HUDEP-2 (cell line): Measurements from ENCODE around the gene AKAP7.
A peak's percentile ranks its signal among the peaks of the same experiment; 100 is the strongest.
"Not testable (repeated sequence)": the region's sequence is repeated elsewhere in the genome, so short reads cannot be mapped to it uniquely, and the experiment has no call there.

ENCODE experiments used
- DNase-seq, 76 experiments: peaks; one replicate each; lab custom pipeline; 2025; ENCODE audit not compliant: unreplicated experiment in 76 of 76; lab: John Stamatoyannopoulos, UW

Gene AKAP7

DNA sequence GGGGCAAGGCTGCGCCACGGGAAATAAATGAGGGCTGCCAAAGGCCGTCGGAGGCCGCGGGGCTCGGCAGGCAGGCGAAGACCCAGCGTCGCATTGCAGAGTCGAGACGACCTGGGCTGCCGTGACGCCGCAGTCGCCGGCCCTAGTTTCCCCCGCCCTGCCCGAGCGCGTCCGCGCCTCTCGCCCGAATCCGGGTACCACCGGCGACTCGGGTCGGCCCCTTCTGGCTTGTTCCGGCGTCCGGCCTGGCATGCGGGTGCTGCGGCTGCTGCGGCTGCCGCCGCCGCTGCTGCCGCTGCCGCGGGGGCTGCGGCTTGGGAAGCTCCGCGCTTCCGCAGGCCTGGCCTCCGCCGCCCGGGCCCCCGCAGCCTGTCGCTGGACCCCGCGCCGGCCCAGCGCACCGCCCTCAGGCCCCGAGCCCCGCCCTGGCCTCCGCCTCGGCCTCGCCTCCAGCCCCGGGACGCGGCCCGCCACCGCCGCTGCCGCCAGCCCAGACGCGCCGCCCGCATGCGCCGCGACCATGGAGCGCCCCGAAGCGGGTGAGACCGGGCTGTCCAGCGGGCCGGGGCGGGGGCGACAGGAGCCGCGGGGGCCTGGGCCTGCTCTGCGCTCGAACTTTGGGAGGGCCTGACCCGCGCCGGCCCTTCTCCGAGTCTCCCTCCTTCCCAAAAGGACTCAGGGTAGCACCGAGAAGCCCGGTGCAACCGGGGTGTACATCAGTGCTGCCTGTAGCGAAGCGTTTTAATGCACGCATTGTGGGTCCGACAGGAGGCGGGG lies at the start of gene AKAP7:
AKAP7 (plus strand) TSS at position 224 of the 777 bp plus-strand sequence; CDS start at position 521, 297 bp downstream.
- DNase-seq = peak in 8 of 76 experiments; percentile 6 to 17 (median 8)

- not testable (repeated sequence) for DNase-seq
Measured at GRCh38 chr6:131090339-131090738, 44.9 kb upstream of the AKAP7 start.

GRCh38 chr6:131091944-131092343 lies 43.3 kb upstream of the AKAP7 start:
- DNase-seq = not testable (repeated sequence)

GRCh38 chr6:131093334-131093733 lies 41.9 kb upstream of the AKAP7 start:
- no peak for DNase-seq

DNA sequence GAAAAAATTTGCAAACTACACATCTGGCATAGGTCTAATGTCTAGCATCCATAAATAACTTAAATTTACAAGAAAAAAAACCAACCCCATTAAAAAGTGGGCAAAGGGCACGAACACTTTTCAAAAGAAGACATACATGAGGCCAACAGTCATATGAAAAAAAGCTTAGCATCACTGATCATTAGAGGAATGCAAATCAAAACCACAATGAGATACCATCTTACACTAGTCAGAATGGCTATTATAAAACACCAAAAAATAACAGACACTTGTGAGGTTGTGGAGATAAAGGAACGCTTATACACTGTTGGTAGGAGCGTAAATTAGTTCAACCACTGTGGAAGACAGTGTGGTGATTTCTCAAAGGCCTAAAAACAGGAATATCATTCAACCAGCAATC lies 38.5 kb upstream of the AKAP7 start:
- no peak for DNase-seq

DNA sequence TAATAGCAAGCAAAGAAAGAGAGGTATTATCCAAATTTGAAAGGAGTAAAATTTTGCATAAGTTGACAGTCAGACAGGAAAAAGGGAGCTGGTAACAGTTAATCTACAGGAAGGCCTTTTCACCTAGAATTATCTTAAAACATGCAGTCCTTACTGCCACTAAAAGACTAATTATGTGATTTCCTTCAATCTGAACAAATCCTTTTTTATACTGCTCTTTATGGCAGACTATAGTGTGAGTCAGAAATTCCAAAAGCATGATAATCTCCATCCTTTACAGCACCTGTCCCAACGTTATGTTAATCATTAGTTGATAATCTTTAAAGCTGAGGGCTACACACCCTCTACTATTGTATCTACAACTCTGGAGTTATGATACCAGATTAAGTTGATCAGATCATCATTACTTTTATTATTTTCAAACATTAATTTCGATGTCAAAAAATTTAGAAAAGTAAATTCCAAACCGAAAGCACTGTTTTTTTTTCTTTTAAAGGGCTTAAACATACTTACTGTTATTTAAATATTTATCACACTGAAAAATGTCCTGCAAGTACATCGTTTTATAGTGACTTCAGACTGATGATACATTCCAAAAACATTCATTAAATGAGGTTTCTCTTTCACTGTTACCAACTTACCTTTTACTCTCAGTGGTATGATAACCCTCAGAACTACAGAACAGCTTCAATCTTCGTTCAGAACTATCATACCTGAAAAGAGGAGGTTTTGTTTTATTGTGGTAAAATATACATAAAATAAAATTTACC lies 33.2 kb upstream of the AKAP7 start:
- no peak for DNase-seq

- no peak for DNase-seq
Measured at GRCh38 chr6:131103296-131103695, 32.0 kb upstream of the AKAP7 start.

GRCh38 chr6:131103901-131104300 lies 31.4 kb upstream of the AKAP7 start:
- DNase-seq = no peak

GRCh38 chr6:131107151-131107550 lies 28.1 kb upstream of the AKAP7 start:
- no peak for DNase-seq

- no peak for DNase-seq
Measured at GRCh38 chr6:131112249-131112648, 23.0 kb upstream of the AKAP7 start.

DNA sequence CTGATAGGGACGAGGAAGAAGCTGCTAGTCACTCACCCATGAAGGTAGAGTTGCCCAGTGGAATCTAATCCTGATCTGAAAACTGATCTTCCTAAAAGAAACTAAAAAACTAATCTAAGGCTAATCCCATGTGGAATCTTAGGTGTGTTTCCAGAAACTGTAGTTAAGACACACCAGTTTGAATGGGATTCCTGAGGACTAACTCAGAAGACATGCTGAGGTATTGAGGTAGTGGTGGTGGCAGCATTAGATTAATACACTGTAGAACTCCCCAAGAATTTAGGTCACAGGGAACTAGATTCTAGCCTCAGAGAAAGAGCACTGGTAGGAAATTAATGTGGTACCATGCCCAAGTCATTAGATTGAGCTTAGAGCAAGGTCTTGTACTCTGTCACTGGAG lies 19.6 kb upstream of the AKAP7 start:
- DNase-seq = no peak

DNA sequence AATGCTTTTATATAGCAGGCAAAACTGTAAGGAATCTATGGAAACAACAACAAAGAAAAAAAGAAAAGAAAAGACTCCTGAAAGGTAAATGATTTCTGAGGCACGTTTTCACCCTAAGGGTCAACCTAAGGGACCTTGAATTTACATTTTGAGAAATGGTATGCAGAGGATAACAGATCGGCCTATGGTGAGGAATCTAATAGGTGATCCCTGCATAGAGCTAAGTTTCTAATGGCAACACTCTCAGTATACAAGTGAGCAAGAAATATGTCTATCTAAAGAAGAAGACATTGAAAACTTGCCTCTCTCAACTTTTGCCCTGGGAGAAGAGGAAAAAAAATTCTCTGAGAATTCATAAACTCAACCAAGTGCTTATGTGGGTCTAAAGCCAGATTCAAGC lies 18.9 kb upstream of the AKAP7 start:
- no peak for DNase-seq

DNA sequence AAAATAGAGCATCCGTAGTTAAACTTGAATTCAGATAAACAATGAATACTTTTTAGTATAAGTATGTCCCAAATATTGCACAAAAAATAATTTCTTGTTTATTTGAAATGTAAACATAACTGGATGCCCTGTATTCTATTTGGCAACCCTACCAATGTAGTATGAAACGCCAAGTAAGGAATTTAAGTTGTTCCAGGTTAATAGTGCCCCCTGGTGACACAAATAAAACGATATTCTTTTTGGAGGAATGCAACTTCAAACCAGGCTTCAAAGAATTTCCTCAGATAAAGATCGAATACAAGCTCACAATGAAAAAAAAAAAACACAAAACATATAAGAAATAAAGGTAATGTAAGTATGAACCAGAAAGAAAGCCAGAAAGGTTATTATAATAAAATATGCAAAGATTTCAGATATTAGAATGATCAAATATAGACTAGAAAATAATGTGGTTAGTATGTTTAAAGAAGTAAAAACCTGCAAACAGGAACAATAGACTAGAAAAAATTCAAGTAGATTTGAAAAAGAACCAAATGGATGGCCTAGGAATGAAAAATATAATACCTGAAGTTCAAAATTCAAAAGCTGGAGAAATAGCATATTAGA lies 18.4 kb upstream of the AKAP7 start:
- DNase-seq = peak in 19 of 76 experiments; percentile 3 to 63 (median 18)

- DNase-seq = no peak
Measured at GRCh38 chr6:131117878-131118277, 17.4 kb upstream of the AKAP7 start.

DNA sequence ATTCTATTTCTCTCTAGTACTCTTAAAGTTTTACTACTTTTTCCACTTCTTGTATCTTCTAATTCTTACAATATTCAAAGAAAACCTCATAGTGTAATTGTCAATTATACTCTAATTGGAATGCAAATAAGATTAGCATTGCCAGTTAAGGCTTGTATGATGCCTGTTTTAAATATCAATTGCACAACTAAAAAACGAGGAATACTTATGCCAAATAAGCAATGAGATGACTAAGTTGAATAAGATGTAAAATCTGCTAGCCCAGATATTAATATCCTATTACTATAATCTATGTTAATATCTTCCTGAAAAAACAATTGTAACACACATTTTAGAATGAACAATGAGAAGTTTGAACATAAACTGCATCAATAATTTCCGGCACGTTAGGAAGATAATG lies 13.3 kb upstream of the AKAP7 start:
- DNase-seq = no peak

GRCh38 chr6:131122516-131122915 lies 12.8 kb upstream of the AKAP7 start:
- DNase-seq = no peak

DNA sequence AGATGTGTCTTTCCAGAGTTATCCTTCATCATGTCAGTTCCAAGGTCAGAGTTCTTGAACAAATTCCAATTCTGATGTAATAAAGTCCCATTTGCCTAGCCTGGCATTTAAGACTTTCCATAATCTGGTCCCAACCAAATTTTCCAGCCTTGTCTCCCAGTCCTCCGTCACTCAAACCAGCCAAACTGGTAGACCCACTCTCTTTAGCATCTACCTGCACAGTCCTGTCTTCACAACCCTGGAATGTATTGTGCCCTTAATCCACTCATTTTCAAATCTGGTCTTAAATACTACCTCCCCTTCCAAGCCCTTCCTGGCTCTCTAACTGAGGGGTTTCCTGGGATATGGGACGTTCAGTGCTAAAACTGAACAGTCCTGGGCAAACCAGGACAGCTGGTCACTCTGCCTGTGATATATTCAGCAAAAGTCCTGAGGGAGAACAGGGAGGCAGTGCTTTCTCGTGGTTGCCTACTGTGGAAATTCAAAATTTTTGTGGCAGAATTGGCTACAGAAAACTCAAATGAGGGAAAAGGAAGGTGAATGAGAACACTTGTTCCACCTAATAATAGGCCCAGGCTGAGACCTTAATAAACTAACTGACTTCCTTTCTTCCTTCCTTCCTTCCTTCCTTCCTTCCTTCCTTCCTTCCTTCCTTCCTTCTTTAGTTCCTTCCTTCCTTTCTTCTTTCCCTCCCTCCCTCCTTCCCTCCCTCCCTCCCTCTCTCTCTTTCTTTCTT lies 10.8 kb upstream of the AKAP7 start:
- no peak for DNase-seq

GRCh38 chr6:131125431-131125830 lies 9.8 kb upstream of the AKAP7 start:
- DNase-seq = no peak

GRCh38 chr6:131129689-131130553 lies 5.3 kb upstream of the AKAP7 start:
- no peak for DNase-seq

DNA sequence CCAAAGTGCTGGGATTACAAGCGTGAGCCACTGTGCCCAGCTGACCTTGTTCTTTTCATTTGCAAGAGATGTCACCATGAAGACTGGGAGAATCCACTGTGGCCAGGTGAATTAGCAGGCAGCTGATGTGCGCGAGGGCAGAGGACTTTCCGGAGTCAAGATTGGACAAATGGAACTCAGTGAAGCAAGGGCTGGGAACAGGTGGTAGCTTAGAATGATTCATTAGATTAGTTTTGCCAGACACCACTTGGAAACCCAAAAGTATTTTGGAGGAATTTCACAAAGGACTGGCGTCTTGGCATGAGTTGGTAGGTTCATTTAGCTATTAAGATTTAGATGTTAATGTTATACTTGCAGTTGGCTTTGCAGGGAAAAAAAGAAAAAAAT lies 4.7 kb upstream of the AKAP7 start:
- DNase-seq = no peak
